Transverse colon (tissue), 4 donors: Measurements from ENCODE around the gene EFCAB11. TPM values are rescaled to one million over a fixed set of nuclear protein-coding genes. Genes with fewer than 3 reads are reported as not detected.

ENCODE experiments used
- DNase-seq: peaks from one replicate; pipeline ENCODE4 v3.0.0-alpha.2; 2019
- H3K27ac ChIP-seq, 4 donors: fragments of 200-600 bp; sonication (generic); 2 replicates each; pipeline ENCODE4 v1.5.1; 2016 to 2018; ENCODE audit warnings: inconsistent platforms in 4 of 4
- H3K27me3 ChIP-seq: fragments of 200-600 bp; sonication (generic); 2 replicates; pipeline ENCODE4 v1.5.1; 2017; ENCODE audit warnings: inconsistent platforms
- H3K36me3 ChIP-seq, 4 donors: fragments of 200-600 bp; sonication (generic); 2 replicates each; pipeline ENCODE4 v1.5.1; 2017 to 2019; ENCODE audit warnings: inconsistent platforms in 4 of 4
- H3K4me1 ChIP-seq, 4 donors: fragments of 200-600 bp; sonication (generic); 2 replicates each; pipeline ENCODE4 v1.5.1; 2017 to 2020; ENCODE audit warnings: inconsistent platforms in 4 of 4
- H3K4me3 ChIP-seq, 4 donors: fragments of 200-600 bp; sonication (generic); 1 replicate in 1 of 4; 2 replicates in 3 of 4; pipeline versions ENCODE4 v1.5.1 to v1.6.1; 2017 to 2019; ENCODE audit warnings: inconsistent platforms in 4 of 4
- H3K9me3 ChIP-seq, 2 donors: fragments of 200-600 bp; sonication (generic); 2 replicates each; pipeline ENCODE4 v1.5.1; 2017 to 2019; ENCODE audit warnings: inconsistent platforms in 2 of 2
- CTCF ChIP-seq, 5 experiments: fragments of 200-600 bp in 3 of 5; fragments of 450-650 bp in 2 of 5; sonication (generic) in 3 of 5; IDR thresholded peaks; 1 replicate in 2 of 5; 2 replicates in 3 of 5; pipeline ENCODE4 v1.5.1; 2016 to 2017; ENCODE audit warnings: antibody characterized with exemption in 5 of 5, inconsistent platforms in 3 of 5, mild to moderate bottlenecking in 2 of 5, moderate library complexity in 1 of 5
- EP300 ChIP-seq: sonication (generic); formaldehyde crosslinking; IDR thresholded peaks from one replicate; pipeline ENCODE4 v1.6.1; 2017; ENCODE audit warnings: antibody characterized with exemption, low read depth
- POLR2A ChIP-seq: fragments of 450-650 bp; IDR thresholded peaks from one replicate; pipeline ENCODE4 v1.6.1; 2016; ENCODE audit warnings: antibody characterized with exemption, mild to moderate bottlenecking, moderate library complexity
- POLR2AphosphoS5 ChIP-seq, 3 donors: sonication (generic); formaldehyde crosslinking; IDR thresholded peaks; one replicate each; pipeline ENCODE4 v1.6.1; 2016; ENCODE audit warnings: antibody characterized with exemption in 3 of 3
- WGBS, 2 donors: methylation state at CpG; one replicate each; pipeline ENCODE4 v1.1.5; 2018; ENCODE audit warnings: low coverage in 1 of 2; 5-methylcytosine and 5-hydroxymethylcytosine counted together
- in situ Hi-C, 4 donors: fragments of 200-750 bp; cut with MboI; loops; one replicate each; pipeline versions ENCODE4 v1.15.0 to v1.15.1; 2017; ENCODE audit warnings: low sequenced_read_pairs in 3 of 4, low pct_ligation_motif_present in 1 of 4, low pct_unique_long_range_greater_than_20kb in 1 of 4
- intact Hi-C: fragments of 100-400 bp; cut with DNase I; formaldehyde crosslinking; loops from one replicate; pipeline ENCODE4 v1.15.1; 2023; ENCODE audit warnings: low total_unique reads
- total RNA-seq, 4 donors: library from RNA; depleted of rRNA; stranded (reverse); fragments of >200 nt; gene quantifications; one replicate each; pipeline ENCODE4 v1.1.0, GENCODE V29; 2016

Gene EFCAB11
- total RNA-seq, 4 donors from 2014 or later: 6.0 to 6.7 TPM; not detected in 2

GRCh38 chr14:89996963-89997362 is 42.4 kb upstream of the EFCAB11 start:
- no peak for DNase-seq
- H3K27ac ChIP-seq: no peak overlapping the region
- no peaks in the 10 kb centered on the region for H3K9me3 ChIP-seq
- no peaks in the 10 kb centered on the region for H3K27me3 ChIP-seq
- TF ChIP-seq EP300 (no peak), POLR2A (no peak), POLR2AphosphoS5 (IDR thresholded peaks at IDR 0.05) (no peak), CTCF (IDR thresholded peaks at IDR 0.05) (no peak)
- intact Hi-C loops (no loop called here), in situ Hi-C loops (loop anchor here in 3 of 4 donors (25.0 kb wide), 1 partner anchor 240 kb away; no protein-coding TSS in a partner anchor)
- H3K4me1 ChIP-seq: no peaks in the 10 kb centered on the region
- 80 to 91% methylated on average over 1 of the region's 1 CpG for WGBS, 2 donors
- H3K36me3 ChIP-seq: peaks cover 0 to 52% (median 12%) of the 10 kb centered on the region in 4 donors
- no peak overlapping the region for H3K4me3 ChIP-seq

DNA sequence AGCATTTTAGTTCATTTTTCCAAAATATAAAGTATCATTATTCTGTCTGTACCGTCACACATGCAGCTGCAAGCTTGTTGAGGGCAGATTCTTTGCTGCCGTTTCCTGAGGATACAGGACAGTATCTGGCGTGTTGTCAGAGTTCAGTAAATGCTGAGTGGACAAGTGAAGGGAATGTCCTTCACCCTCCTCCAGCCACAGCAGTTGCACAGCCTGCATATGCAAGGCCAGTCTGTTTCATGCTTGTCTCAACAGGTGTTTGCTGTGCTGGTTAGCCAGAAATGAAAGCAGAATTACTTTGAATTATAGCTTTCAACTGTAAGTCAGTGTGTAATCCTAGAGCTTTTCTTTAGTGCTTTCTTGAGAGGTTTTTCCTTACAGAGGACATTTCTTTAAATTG is 37.7 kb upstream of the EFCAB11 start:
- in situ Hi-C loops (loop anchor here in 3 of 4 donors (25.0 kb wide), 1 partner anchor 245 kb away; no protein-coding TSS in a partner anchor), intact Hi-C loops (no loop called here)
- no peak for DNase-seq
- no peaks in the 10 kb centered on the region for H3K9me3 ChIP-seq
- H3K27ac ChIP-seq: no peak overlapping the region
- TF ChIP-seq POLR2AphosphoS5 (IDR thresholded peaks at IDR 0.05) (no peak), POLR2A (no peak), EP300 (no peak), CTCF (IDR thresholded peaks at IDR 0.05) (no peak)
- H3K4me3 ChIP-seq: no peak overlapping the region
- no peaks in the 10 kb centered on the region for H3K27me3 ChIP-seq
- 86 to 91% methylated on average over 3 of the region's 3 CpGs for WGBS, 2 donors
- H3K36me3 ChIP-seq: peaks cover 0 to 35% (median 15%) of the 10 kb centered on the region in 4 donors
- no peaks in the 10 kb centered on the region for H3K4me1 ChIP-seq

GRCh38 chr14:89990623-89991275 is 36.2 kb upstream of the EFCAB11 start:
- Histone ChIP-seq H3K9me3 (no peaks in the 10 kb centered on the region), H3K27me3 (no peaks in the 10 kb centered on the region), H3K4me3 (no peak overlapping the region), H3K27ac (no peak overlapping the region), H3K36me3 (peaks cover 0 to 36% (median 16%) of the 10 kb centered on the region in 4 donors), H3K4me1 (no peaks in the 10 kb centered on the region)
- intact Hi-C loops (no loop called here), in situ Hi-C loops (loop anchor here in 3 of 4 donors (25.0 kb wide), 1 partner anchor 247 kb away; no protein-coding TSS in a partner anchor)
- TF ChIP-seq CTCF (IDR thresholded peaks at IDR 0.05) (no peak), POLR2A (no peak), EP300 (no peak), POLR2AphosphoS5 (IDR thresholded peaks at IDR 0.05) (no peak)
- WGBS, 2 donors: 38 to 52% methylated on average over 2 of the region's 2 CpGs
- no peak for DNase-seq

DNA sequence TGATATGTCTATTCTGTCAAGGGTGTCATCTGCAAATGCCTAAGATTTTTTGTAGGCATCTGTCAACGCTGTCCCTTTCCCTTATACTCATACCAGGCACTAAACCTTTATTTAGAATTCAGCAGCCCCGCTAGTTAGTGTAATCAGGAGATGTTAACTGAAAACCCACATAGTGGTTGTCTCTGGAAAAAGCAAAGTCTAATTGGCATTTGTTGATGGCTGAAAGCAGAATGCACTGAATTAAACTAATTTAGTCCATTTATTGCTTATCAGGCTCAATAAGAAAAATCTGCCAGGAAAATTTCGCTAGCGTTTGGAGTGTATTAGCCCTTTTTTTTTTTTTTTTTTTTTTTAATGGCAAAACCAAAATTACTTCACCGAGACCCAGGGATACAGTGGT is 35.7 kb upstream of the EFCAB11 start:
- in situ Hi-C loops: loop anchor here in 3 of 4 donors (25.0 kb wide), 1 partner anchor 247 kb away; no protein-coding TSS in a partner anchor
- H3K36me3 ChIP-seq: peaks cover 0 to 36% (median 16%) of the 10 kb centered on the region in 4 donors
- intact Hi-C loops: no loop called here

More for the DNA sequence above, 35.7 kb upstream of the EFCAB11 start:
- Histone ChIP-seq H3K4me3 (no peak overlapping the region), H3K27me3 (no peaks in the 10 kb centered on the region), H3K9me3 (no peaks in the 10 kb centered on the region), H3K4me1 (no peaks in the 10 kb centered on the region), H3K27ac (no peak overlapping the region)
- WGBS, 2 donors: 93 to 97% methylated on average over 5 of the region's 5 CpGs
- no peak for DNase-seq
- TF ChIP-seq EP300 (no peak), POLR2A (no peak), CTCF (IDR thresholded peaks at IDR 0.05) (no peak), POLR2AphosphoS5 (IDR thresholded peaks at IDR 0.05) (no peak)
